Measurements from ENCODE around the gene MRPS18C.
A peak's percentile ranks its signal among the peaks of the same experiment; 100 is the strongest.

The MRPS18C gene

GRCh38 chr4:83449009-83449408 is 6.8 kb upstream of the MRPS18C start:
- TF ChIP-seq EZH2 (IDR thresholded peaks at IDR 0.05; ENCODE audit: borderline replicate concordance, low read depth, low read length, severe bottlenecking) (no peak), CTCF (IDR thresholded peaks at IDR 0.05; ENCODE audit: borderline replicate concordance, extremely low read depth, low read length, poor library complexity, severe bottlenecking) (no peak)
- Histone ChIP-seq H3K9me3 (ENCODE audit: insufficient read depth, low read length, severe bottlenecking) (no peaks in the 10 kb centered on the region), H2AFZ (ENCODE audit: low read depth, low read length) (no peak overlapping the region), H3K9ac (ENCODE audit: low read depth, low read length) (no peak overlapping the region), H3K79me2 (ENCODE audit: insufficient read depth, low read length) (peaks cover 15% of the 10 kb centered on the region), H3K36me3 (ENCODE audit: insufficient read depth, low read length) (peaks cover 41% of the 10 kb centered on the region), H3K27ac (ENCODE audit: low read length) (no peak overlapping the region), H3K4me2 (ENCODE audit: insufficient read depth, low read length) (no peak overlapping the region), H3K4me1 (ENCODE audit: insufficient read depth, low read length) (peaks cover 7% of the 10 kb centered on the region), H3K27me3 (ENCODE audit: insufficient read depth, low read length, poor library complexity) (no peaks in the 10 kb centered on the region), H4K20me1 (ENCODE audit: insufficient read depth, low read length) (no peaks in the 10 kb centered on the region), H3K4me3 (ENCODE audit: low read depth in 1 of 2, low read length in 2 of 2) (no peak overlapping the region)
- ATAC-seq (ENCODE audit: insufficient read depth, low read depth) (no peak), DNase-seq (no peak)

GRCh38 chr4:83454686-83455085 is 1.2 kb upstream of the MRPS18C start:
- ATAC-seq (ENCODE audit: insufficient read depth, low read depth) (no peak), DNase-seq (no peak)
- TF ChIP-seq EZH2 (IDR thresholded peaks at IDR 0.05; ENCODE audit: borderline replicate concordance, low read depth, low read length, severe bottlenecking) = no peak
- TF ChIP-seq CTCF (IDR thresholded peaks at IDR 0.05; ENCODE audit: borderline replicate concordance, extremely low read depth, low read length, poor library complexity, severe bottlenecking) = no peak
- H3K27me3 ChIP-seq (ENCODE audit: insufficient read depth, low read length, poor library complexity) = no peaks in the 10 kb centered on the region
- H3K4me3 ChIP-seq (ENCODE audit: low read depth in 1 of 2, low read length in 2 of 2) = peak overlapping the region; percentile 64 to 71
- peak overlapping the region; percentile 92 for H3K27ac ChIP-seq (ENCODE audit: low read length)
- peak overlapping the region; percentile 91 for H2AFZ ChIP-seq (ENCODE audit: low read depth, low read length)
- H3K4me2 ChIP-seq (ENCODE audit: insufficient read depth, low read length) = peak overlapping the region; percentile 79
- H3K9me3 ChIP-seq (ENCODE audit: insufficient read depth, low read length, severe bottlenecking) = no peaks in the 10 kb centered on the region
- no peaks in the 10 kb centered on the region for H4K20me1 ChIP-seq (ENCODE audit: insufficient read depth, low read length)
- H3K9ac ChIP-seq (ENCODE audit: low read depth, low read length) = peak overlapping the region; percentile 83
- peaks cover 36% of the 10 kb centered on the region for H3K4me1 ChIP-seq (ENCODE audit: insufficient read depth, low read length)
- H3K79me2 ChIP-seq (ENCODE audit: insufficient read depth, low read length) = peaks cover 62% of the 10 kb centered on the region
- H3K36me3 ChIP-seq (ENCODE audit: insufficient read depth, low read length) = peaks cover 49% of the 10 kb centered on the region

- Histone ChIP-seq H3K9ac (ENCODE audit: low read depth, low read length) (peak overlapping the region; percentile 83), H3K27me3 (ENCODE audit: insufficient read depth, low read length, poor library complexity) (no peaks in the 10 kb centered on the region), H3K27ac (ENCODE audit: low read length) (peak overlapping the region; percentile 92), H3K4me2 (ENCODE audit: insufficient read depth, low read length) (peak overlapping the region; percentile 72), H3K36me3 (ENCODE audit: insufficient read depth, low read length) (peaks cover 58% of the 10 kb centered on the region), H2AFZ (ENCODE audit: low read depth, low read length) (peak overlapping the region; percentile 89), H3K79me2 (ENCODE audit: insufficient read depth, low read length) (peaks cover 62% of the 10 kb centered on the region), H3K4me3 (ENCODE audit: low read depth in 1 of 2, low read length in 2 of 2) (peak overlapping the region; percentile 66 to 71), H4K20me1 (ENCODE audit: insufficient read depth, low read length) (no peaks in the 10 kb centered on the region), H3K4me1 (ENCODE audit: insufficient read depth, low read length) (peaks cover 36% of the 10 kb centered on the region), H3K9me3 (ENCODE audit: insufficient read depth, low read length, severe bottlenecking) (no peaks in the 10 kb centered on the region)
- ATAC-seq (ENCODE audit: insufficient read depth, low read depth) (no peak), DNase-seq (no peak)
- no peak for TF ChIP-seq CTCF (IDR thresholded peaks at IDR 0.05; ENCODE audit: borderline replicate concordance, extremely low read depth, low read length, poor library complexity, severe bottlenecking)
- no peak for TF ChIP-seq EZH2 (IDR thresholded peaks at IDR 0.05; ENCODE audit: borderline replicate concordance, low read depth, low read length, severe bottlenecking)
Observed at GRCh38 chr4:83456184-83456501, 285 bp downstream of the MRPS18C start.

GRCh38 chr4:83473423-83473822 is 17.6 kb downstream of the MRPS18C start:
- no peaks in the 10 kb centered on the region for H3K4me1 ChIP-seq (ENCODE audit: insufficient read depth, low read length)
- H3K9ac ChIP-seq (ENCODE audit: low read depth, low read length) = no peak overlapping the region
- H2AFZ ChIP-seq (ENCODE audit: low read depth, low read length) = no peak overlapping the region
- TF ChIP-seq CTCF (IDR thresholded peaks at IDR 0.05; ENCODE audit: borderline replicate concordance, extremely low read depth, low read length, poor library complexity, severe bottlenecking) = no peak
- TF ChIP-seq EZH2 (IDR thresholded peaks at IDR 0.05; ENCODE audit: borderline replicate concordance, low read depth, low read length, severe bottlenecking) = no peak
- no peak overlapping the region for H3K4me2 ChIP-seq (ENCODE audit: insufficient read depth, low read length)
- H3K27ac ChIP-seq (ENCODE audit: low read length) = no peak overlapping the region
- DNase-seq (no peak), ATAC-seq (ENCODE audit: insufficient read depth, low read depth) (no peak)
- H3K9me3 ChIP-seq (ENCODE audit: insufficient read depth, low read length, severe bottlenecking) = no peaks in the 10 kb centered on the region
- no peaks in the 10 kb centered on the region for H3K27me3 ChIP-seq (ENCODE audit: insufficient read depth, low read length, poor library complexity)
- no peak overlapping the region for H3K4me3 ChIP-seq (ENCODE audit: low read depth in 1 of 2, low read length in 2 of 2)
- no peaks in the 10 kb centered on the region for H4K20me1 ChIP-seq (ENCODE audit: insufficient read depth, low read length)
- H3K36me3 ChIP-seq (ENCODE audit: insufficient read depth, low read length) = peaks cover 18% of the 10 kb centered on the region
- no peaks in the 10 kb centered on the region for H3K79me2 ChIP-seq (ENCODE audit: insufficient read depth, low read length)

All from DND-41 (cell line).